Prostate gland (tissue), 2 donors: Measurements from ENCODE around the gene SASH1. TPM values are rescaled to one million over a fixed set of nuclear protein-coding genes. Genes with fewer than 3 reads are reported as not detected.

ENCODE experiments used
- DNase-seq: peaks from one replicate; pipeline ENCODE4 v3.0.0-alpha.2; 2019; ENCODE audit warnings: low spot score
- H3K27ac ChIP-seq, 2 donors: fragments of 200-600 bp; sonication (generic); 2 replicates each; pipeline ENCODE4 v1.5.1; 2017 to 2019
- H3K27me3 ChIP-seq: fragments of 200-600 bp; sonication (generic); replicated peaks from 2 replicates; pipeline ENCODE4 v1.5.1; 2019; ENCODE audit not compliant: insufficient read depth
- H3K36me3 ChIP-seq, 2 donors: fragments of 200-600 bp; sonication (generic); 1 replicate in 1 of 2; 2 replicates in 1 of 2; pipeline versions ENCODE4 v1.5.1 to v1.8.1; 2017 to 2019
- H3K4me1 ChIP-seq: fragments of 200-600 bp; sonication (generic); replicated peaks from 2 replicates; pipeline ENCODE4 v1.5.1; 2019
- H3K4me3 ChIP-seq, 2 donors: fragments of 200-600 bp; sonication (generic); 2 replicates each; pipeline ENCODE4 v1.5.1; 2017 to 2019
- H3K9me3 ChIP-seq: fragments of 200-600 bp; sonication (generic); 2 replicates; pipeline ENCODE4 v1.5.1; 2017
- CTCF ChIP-seq, 4 experiments: fragments of 200-600 bp in 2 of 4; fragments of 450-650 bp in 2 of 4; sonication (generic) in 2 of 4; IDR thresholded peaks; 1 replicate in 3 of 4; 2 replicates in 1 of 4; pipeline ENCODE4 v1.5.1; 2016 to 2019; ENCODE audit warnings: antibody characterized with exemption in 4 of 4, mild to moderate bottlenecking in 2 of 4, moderate library complexity in 2 of 4
- POLR2A ChIP-seq: fragments of 450-650 bp; IDR thresholded peaks from one replicate; pipeline ENCODE4 v1.6.1; 2016; ENCODE audit warnings: antibody characterized with exemption, mild to moderate bottlenecking
- POLR2AphosphoS5 ChIP-seq: sonication (generic); formaldehyde crosslinking; IDR thresholded peaks from one replicate; pipeline ENCODE4 v1.6.1; 2017; ENCODE audit warnings: antibody characterized with exemption
- WGBS: methylation state at CpG from one replicate; pipeline ENCODE4 v1.1.5; 2018; 5-methylcytosine and 5-hydroxymethylcytosine counted together
- intact Hi-C: fragments of 100-400 bp; cut with DNase I; formaldehyde crosslinking; loops from one replicate; pipeline ENCODE4 v1.14.2; 2022
- total RNA-seq, 2 donors: library from RNA; depleted of rRNA; stranded (reverse); fragments of >200 nt; gene quantifications; one replicate each; pipeline ENCODE4 v1.1.0, GENCODE V29; 2016

SASH1 gene
- total RNA-seq, 2 donors from 2014 or later, result 34.3 to 48.6 TPM

GRCh38 chr6:148296771-148297170, 45.9 kb upstream of the SASH1 start:
- Histone ChIP-seq H3K27ac (no peak overlapping the region), H3K9me3 (no peaks in the 10 kb centered on the region), H3K4me3 (no peak overlapping the region), H3K4me1 (no peaks in the 10 kb centered on the region), H3K27me3 (no peaks in the 10 kb centered on the region), H3K36me3 (no peaks in the 10 kb centered on the region)
- intact Hi-C loops, result no loop called here
- TF ChIP-seq POLR2A (no peak), POLR2AphosphoS5 (no peak), CTCF (IDR thresholded peaks at IDR 0.05) (no peak)
- DNase-seq, result no peak
- WGBS, result 59% methylated on average over 1 of the region's 1 CpG

GRCh38 chr6:148298683-148299082, 44.0 kb upstream of the SASH1 start:
- H3K9me3 ChIP-seq, result no peaks in the 10 kb centered on the region
- TF ChIP-seq POLR2A, result no peak
- TF ChIP-seq CTCF (IDR thresholded peaks at IDR 0.05), result no peak
- no peak for TF ChIP-seq POLR2AphosphoS5
- no peak for DNase-seq
- no peak overlapping the region for H3K4me3 ChIP-seq
- intact Hi-C loops, result no loop called here
- H3K27me3 ChIP-seq, result no peaks in the 10 kb centered on the region
- no peaks in the 10 kb centered on the region for H3K36me3 ChIP-seq
- H3K27ac ChIP-seq, result no peak overlapping the region
- H3K4me1 ChIP-seq, result no peaks in the 10 kb centered on the region

GRCh38 chr6:148303616-148304015, 39.0 kb upstream of the SASH1 start:
- 95% methylated on average over 5 of the region's 5 CpGs for WGBS
- intact Hi-C loops, result no loop called here
- TF ChIP-seq POLR2A (no peak), POLR2AphosphoS5 (no peak), CTCF (IDR thresholded peaks at IDR 0.05) (no peak)

GRCh38 chr6:148304976-148305375, 37.7 kb upstream of the SASH1 start:
- Histone ChIP-seq H3K27ac (no peak overlapping the region), H3K9me3 (no peaks in the 10 kb centered on the region), H3K4me3 (no peak overlapping the region), H3K4me1 (no peaks in the 10 kb centered on the region), H3K27me3 (no peaks in the 10 kb centered on the region), H3K36me3 (no peaks in the 10 kb centered on the region)
- TF ChIP-seq CTCF (IDR thresholded peaks at IDR 0.05) (no peak), POLR2AphosphoS5 (no peak), POLR2A (no peak)
- WGBS, result 77% methylated on average over 7 of the region's 7 CpGs
- intact Hi-C loops, result no loop called here
- DNase-seq, result no peak

More at GRCh38 chr6:148303616-148304015, 39.0 kb upstream of the SASH1 start:
- no peak for DNase-seq
- Histone ChIP-seq H3K9me3 (no peaks in the 10 kb centered on the region), H3K4me3 (no peak overlapping the region), H3K27ac (no peak overlapping the region), H3K27me3 (no peaks in the 10 kb centered on the region), H3K36me3 (no peaks in the 10 kb centered on the region), H3K4me1 (no peaks in the 10 kb centered on the region)

- intact Hi-C loops, result no loop called here
- no peak overlapping the region for H3K4me3 ChIP-seq
- WGBS, result 98% methylated on average over 2 of the region's 2 CpGs
- no peaks in the 10 kb centered on the region for H3K36me3 ChIP-seq
- no peak overlapping the region for H3K27ac ChIP-seq
- no peaks in the 10 kb centered on the region for H3K4me1 ChIP-seq
- DNase-seq, result no peak
- TF ChIP-seq POLR2AphosphoS5, result no peak
- TF ChIP-seq POLR2A, result no peak
- no peak for TF ChIP-seq CTCF (IDR thresholded peaks at IDR 0.05)
- no peaks in the 10 kb centered on the region for H3K9me3 ChIP-seq
- H3K27me3 ChIP-seq, result no peaks in the 10 kb centered on the region
Observed at GRCh38 chr6:148306286-148306685, 36.4 kb upstream of the SASH1 start.
